22Rv1 (cell line): Measurements from ENCODE around the gene IQCE.

ENCODE experiments used
- CTCF ChIP-seq: fragments of 450-650 bp; IDR thresholded peaks from 2 replicates; pipeline ENCODE4 v1.5.1; 2017; ENCODE audit warnings: mild to moderate bottlenecking
- ZFX ChIP-seq: fragments of 450-650 bp; IDR thresholded peaks from 2 replicates; pipeline ENCODE4 v1.6.1; 2017; ENCODE audit warnings: antibody characterized with exemption, borderline replicate concordance

GRCh38 chr7:2528481-2529095 is 30.2 kb upstream of the IQCE start:
- TF ChIP-seq CTCF (no peak), ZFX (no peak)
